Thoracic aorta endothelial cell (primary cell): ENCODE measurements around the gene FSIP1. TPM values are rescaled to one million over a fixed set of nuclear protein-coding genes. Genes with fewer than 3 reads are reported as not detected.

Source experiments
- total RNA-seq: library from RNA; depleted of rRNA; stranded (reverse); fragments of >200 nt; gene quantifications from 2 replicates; pipeline ENCODE4 v1.2.3, GENCODE V29; 2012

FSIP1 gene
- 0.50 and 0.80 TPM in 2 replicates for total RNA-seq

DNA sequence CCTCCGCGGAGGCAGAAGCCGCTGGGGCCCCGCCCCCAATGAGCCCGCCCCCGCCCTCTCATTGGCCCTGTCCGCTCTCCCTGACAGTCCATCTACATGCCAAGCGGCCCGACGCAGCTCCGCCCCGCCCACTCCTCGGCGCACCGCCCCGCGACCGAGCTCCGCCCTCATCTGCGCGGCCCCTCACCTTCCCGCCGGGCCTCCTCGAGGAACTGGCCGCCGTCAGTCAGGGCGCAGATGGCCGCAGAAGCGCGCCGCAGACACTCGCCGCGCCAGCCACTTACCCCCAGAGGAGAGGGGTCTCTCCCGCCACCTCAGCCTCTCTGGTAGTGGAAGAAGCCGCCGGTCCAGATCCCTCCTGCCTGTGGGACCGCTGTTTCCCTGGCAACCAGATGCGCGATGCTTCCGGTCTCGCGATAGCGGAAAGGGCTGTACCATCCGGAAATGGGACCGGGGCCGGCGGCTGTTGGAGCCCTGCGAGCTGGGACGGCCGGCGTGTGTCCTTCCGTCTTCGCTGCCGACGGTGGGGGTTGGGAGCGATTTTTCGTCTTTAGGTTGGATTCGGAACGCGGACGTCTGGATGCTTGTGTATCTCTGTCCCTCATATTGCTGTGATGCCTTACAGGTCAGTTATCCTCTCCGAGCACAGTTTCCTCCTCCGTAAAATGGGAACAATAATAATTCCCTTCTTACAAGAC lies at the start of gene FSIP1:
TSS of gene FSIP1 (minus strand) at position 401 of the 698 bp plus-strand sequence. CDS start 6,317 bp downstream, outside the sequence.

GRCh38 chr15:39580485-39581241 lies 202.0 kb downstream of the FSIP1 start, which contains the start of gene THBS1:
Gene THBS1, plus strand, starts transcription at chr15:39581079. Its CDS starts 779 bp downstream, at chr15:39581858.

Other genes with a start within 250 kb of the FSIP1 start
- 5,331 and 6,138 TPM in 2 replicates for gene THBS1, start 201.8 kb downstream of the FSIP1 start, total RNA-seq
- 46.4 and 71.3 TPM in 2 replicates for gene GPR176, start 137.4 kb upstream of the FSIP1 start, total RNA-seq
- 80.5 and 97.4 TPM in 2 replicates for gene EIF2AK4, start 151.3 kb upstream of the FSIP1 start, total RNA-seq